Measurements from ENCODE around the gene UQCRH. TPM values are rescaled to one million over a fixed set of nuclear protein-coding genes. Genes with fewer than 3 reads are reported as not detected.

UQCRH gene
- total RNA-seq, 2 donors from 2014 or later, result 258 to 391 TPM

DNA sequence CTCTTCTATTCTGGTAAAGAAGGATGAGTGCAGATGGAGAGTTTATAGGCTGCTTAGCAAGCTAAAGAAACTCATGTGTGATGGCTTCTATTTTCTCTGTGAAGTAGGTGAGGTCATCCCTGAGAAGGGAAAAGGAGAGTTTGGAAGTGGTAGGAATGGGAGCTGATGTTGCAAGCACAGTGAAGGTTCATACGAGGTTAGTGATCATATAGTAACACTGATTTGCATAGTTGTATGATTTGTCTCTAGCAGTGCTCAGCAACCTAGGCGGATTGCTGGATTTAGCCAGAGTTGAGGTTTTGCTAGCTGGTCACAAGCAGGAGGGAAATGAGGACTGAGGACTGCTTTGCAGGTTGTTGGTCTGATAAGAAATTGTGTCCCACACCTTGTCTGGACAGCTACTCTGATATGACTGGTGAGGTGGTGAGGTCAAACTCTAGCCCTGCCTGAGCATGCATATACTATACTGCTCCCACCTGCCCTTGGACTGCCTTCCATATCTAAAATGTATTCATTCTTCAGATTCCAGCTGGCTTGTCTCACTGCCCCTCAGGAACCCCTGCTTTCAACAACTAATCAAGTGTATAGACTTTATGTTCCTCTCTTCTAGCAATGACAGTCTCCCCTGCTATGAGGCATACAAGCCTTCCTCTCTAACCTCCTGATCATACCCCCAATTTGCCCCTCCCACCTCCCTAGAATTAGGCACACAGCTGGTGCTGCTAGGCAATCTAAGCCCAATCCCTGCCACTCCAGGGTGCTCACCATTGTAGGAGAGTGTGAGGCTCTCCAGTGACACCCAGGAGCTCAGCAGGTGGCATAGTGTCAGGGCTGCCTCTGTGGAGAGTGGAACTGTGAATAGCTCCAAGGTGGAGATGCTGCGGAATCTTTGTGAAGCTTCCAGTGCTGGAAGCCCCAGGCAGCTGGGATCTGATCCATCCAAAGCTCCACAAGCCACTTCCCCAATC lies 18.6 kb upstream of the UQCRH start:
- no peak for DNase-seq (ENCODE audit: low spot score)
- peaks cover 7 to 12% of the 10 kb centered on the region in 2 donors for H3K36me3 ChIP-seq
- WGBS, result 80% methylated on average over 3 of the region's 3 CpGs
- no peak overlapping the region for H3K4me3 ChIP-seq
- TF ChIP-seq POLR2A (IDR thresholded peaks at IDR 0.05) (no peak), POLR2AphosphoS5 (IDR thresholded peaks at IDR 0.05) (no peak)
- TF ChIP-seq, protein P1, sequence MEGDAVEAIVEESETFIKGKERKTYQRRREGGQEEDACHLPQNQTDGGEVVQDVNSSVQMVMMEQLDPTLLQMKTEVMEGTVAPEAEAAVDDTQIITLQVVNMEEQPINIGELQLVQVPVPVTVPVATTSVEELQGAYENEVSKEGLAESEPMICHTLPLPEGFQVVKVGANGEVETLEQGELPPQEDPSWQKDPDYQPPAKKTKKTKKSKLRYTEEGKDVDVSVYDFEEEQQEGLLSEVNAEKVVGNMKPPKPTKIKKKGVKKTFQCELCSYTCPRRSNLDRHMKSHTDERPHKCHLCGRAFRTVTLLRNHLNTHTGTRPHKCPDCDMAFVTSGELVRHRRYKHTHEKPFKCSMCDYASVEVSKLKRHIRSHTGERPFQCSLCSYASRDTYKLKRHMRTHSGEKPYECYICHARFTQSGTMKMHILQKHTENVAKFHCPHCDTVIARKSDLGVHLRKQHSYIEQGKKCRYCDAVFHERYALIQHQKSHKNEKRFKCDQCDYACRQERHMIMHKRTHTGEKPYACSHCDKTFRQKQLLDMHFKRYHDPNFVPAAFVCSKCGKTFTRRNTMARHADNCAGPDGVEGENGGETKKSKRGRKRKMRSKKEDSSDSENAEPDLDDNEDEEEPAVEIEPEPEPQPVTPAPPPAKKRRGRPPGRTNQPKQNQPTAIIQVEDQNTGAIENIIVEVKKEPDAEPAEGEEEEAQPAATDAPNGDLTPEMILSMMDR (IDR thresholded peaks at IDR 0.05), result no peak
- intact Hi-C loops (cut with DNase I), result no loop called here
- H3K4me1 ChIP-seq (replicated peaks), result no peaks in the 10 kb centered on the region
- no peak overlapping the region for H3K27ac ChIP-seq
- no peaks in the 10 kb centered on the region for H3K9me3 ChIP-seq
- no peaks in the 10 kb centered on the region for H3K27me3 ChIP-seq (replicated peaks; ENCODE audit: insufficient read depth)

DNA sequence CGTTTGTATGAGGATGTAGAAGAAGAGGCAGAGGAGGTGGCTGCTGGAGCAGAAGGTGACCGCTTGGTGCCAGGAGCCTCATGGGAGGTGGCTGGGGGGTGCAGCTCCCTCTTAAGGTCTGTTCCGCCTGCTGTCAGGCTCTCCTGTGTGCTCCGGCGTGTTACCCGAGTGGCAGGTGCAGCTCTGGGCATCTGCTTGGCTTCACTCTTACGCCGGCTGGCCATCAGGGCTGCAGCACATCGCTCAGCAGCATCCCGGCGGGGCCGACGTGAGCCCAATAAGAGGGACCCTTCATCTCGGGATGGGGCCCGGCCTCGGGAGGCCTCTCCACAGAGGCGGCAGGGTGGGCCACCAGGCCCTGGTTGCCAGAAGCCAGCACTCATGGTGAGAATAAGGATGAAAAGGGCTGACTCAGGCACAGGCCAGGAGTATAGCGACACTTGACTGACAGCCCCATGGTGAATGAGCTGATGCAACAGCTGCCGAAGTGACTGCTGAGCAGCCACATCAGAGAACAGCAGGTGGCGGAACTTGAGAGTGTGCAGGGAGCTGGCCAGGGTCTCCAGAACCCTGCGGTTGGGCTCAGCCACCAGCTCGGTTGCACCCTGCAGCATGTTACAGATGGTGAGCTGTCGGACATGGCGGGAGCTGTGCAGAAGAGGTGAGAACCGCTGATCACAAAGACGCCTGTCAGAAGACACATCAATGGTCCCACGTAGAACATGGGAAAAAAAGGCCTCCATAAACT lies 17.6 kb upstream of the UQCRH start:
- no peak overlapping the region for H3K27ac ChIP-seq
- TF ChIP-seq, protein P1 (IDR thresholded peaks at IDR 0.05), result no peak
- no peak for TF ChIP-seq POLR2A (IDR thresholded peaks at IDR 0.05)
- no peak for TF ChIP-seq POLR2AphosphoS5 (IDR thresholded peaks at IDR 0.05)
- DNase-seq (ENCODE audit: low spot score), result no peak
- 88% methylated on average over 26 of the region's 27 CpGs for WGBS
- H3K4me3 ChIP-seq, result no peak overlapping the region
- intact Hi-C loops (cut with DNase I), result no loop called here
- no peaks in the 10 kb centered on the region for H3K9me3 ChIP-seq
- peaks cover 7 to 9% of the 10 kb centered on the region in 2 donors for H3K36me3 ChIP-seq
- H3K27me3 ChIP-seq (replicated peaks; ENCODE audit: insufficient read depth), result no peaks in the 10 kb centered on the region
- no peaks in the 10 kb centered on the region for H3K4me1 ChIP-seq (replicated peaks)

DNA sequence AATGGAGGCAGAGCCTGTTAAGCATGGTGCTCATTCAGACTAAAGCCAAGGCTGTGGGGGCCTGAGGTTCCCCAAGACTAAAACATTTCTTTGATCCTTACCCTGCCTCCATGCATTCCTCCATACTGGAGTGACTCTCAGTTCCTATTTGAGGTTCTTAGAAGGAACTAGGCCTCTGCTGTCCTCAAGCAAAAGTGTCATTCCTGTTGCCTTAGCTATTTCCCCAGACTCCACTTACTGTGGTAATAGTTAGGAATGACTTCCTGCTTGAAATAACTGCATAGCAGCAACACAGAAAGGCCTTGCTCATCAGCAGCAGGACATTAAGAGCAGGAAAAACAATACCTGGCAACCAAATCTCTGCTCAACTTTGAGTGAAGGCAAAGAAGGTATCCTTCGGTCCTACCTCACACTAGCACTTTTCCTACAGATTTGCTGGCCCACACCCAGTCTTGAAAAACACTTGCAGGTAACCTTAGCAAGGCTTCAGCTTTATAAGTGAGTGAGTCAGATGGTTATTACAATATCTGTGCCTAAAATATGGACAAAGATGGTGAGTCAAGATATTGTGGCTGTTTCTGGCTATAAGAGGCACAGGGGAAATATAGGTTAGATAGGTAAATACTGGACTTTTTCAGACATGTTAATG lies 14.9 kb upstream of the UQCRH start:
- H3K4me3 ChIP-seq, result no peak overlapping the region
- DNase-seq (ENCODE audit: low spot score), result no peak
- H3K27ac ChIP-seq, result no peak overlapping the region
- no peaks in the 10 kb centered on the region for H3K27me3 ChIP-seq (replicated peaks; ENCODE audit: insufficient read depth)
- TF ChIP-seq POLR2A (IDR thresholded peaks at IDR 0.05) (no peak), POLR2AphosphoS5 (IDR thresholded peaks at IDR 0.05) (no peak)
- TF ChIP-seq, protein P1 (IDR thresholded peaks at IDR 0.05), result no peak
- H3K4me1 ChIP-seq (replicated peaks), result no peaks in the 10 kb centered on the region
- H3K36me3 ChIP-seq, result peaks cover 7 to 9% of the 10 kb centered on the region in 2 donors
- intact Hi-C loops (cut with DNase I), result no loop called here
- H3K9me3 ChIP-seq, result no peaks in the 10 kb centered on the region
- 83% methylated on average over 1 of the region's 1 CpG for WGBS

DNA sequence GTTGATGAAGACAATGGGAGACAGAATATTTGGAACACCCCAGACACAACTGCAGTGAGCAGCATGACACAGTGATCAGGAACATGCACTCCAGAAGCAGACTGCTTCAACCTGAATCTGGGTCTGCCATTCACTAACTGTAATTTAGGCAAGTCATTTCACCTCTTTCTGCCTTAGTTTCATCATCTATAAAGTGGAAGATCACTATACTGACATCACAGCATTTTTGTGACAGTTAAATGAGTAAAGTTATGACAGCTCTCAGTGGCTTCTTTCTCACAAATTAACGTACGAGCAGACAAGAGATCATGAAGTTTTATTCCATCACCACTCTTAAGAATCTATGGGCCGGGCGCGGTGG lies 14.4 kb upstream of the UQCRH start:
- no peak for TF ChIP-seq POLR2A (IDR thresholded peaks at IDR 0.05)
- no peaks in the 10 kb centered on the region for H3K4me1 ChIP-seq (replicated peaks)
- intact Hi-C loops (cut with DNase I), result no loop called here
- no peaks in the 10 kb centered on the region for H3K27me3 ChIP-seq (replicated peaks; ENCODE audit: insufficient read depth)
- H3K9me3 ChIP-seq, result no peaks in the 10 kb centered on the region
- 96% methylated on average over 5 of the region's 5 CpGs for WGBS
- H3K36me3 ChIP-seq, result peaks cover 7 to 9% of the 10 kb centered on the region in 2 donors
- DNase-seq (ENCODE audit: low spot score), result no peak
- H3K4me3 ChIP-seq, result no peak overlapping the region
- no peak overlapping the region for H3K27ac ChIP-seq

DNA sequence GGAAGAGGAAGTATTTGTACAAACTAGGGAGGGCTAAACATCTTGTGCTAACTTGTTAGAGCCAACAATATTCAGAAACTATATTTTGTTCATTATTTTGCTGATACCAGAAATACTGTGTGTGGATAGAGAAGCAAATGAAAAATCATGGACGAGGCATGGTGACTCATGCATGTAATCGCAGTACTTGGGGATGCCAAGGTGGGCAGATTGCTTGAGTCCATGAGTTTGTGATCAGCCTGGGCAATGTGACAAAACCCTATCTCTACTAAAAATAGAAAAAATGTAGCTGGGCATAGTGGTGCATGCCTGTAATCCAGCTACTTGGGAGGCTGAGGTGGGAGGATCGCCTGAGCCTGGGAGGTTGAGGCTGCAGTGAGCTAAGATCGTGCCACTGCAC lies 13.5 kb upstream of the UQCRH start:
- no peak overlapping the region for H3K4me3 ChIP-seq
- no peaks in the 10 kb centered on the region for H3K9me3 ChIP-seq
- WGBS, result 95% methylated on average over 4 of the region's 4 CpGs
- TF ChIP-seq, protein P1 (IDR thresholded peaks at IDR 0.05), result no peak
- TF ChIP-seq POLR2AphosphoS5 (IDR thresholded peaks at IDR 0.05) (no peak), POLR2A (IDR thresholded peaks at IDR 0.05) (no peak)
- no peak overlapping the region for H3K27ac ChIP-seq
- no peak for DNase-seq (ENCODE audit: low spot score)
- intact Hi-C loops (cut with DNase I), result no loop called here
- no peaks in the 10 kb centered on the region for H3K4me1 ChIP-seq (replicated peaks)
- peaks cover 6 to 9% of the 10 kb centered on the region in 2 donors for H3K36me3 ChIP-seq
- no peaks in the 10 kb centered on the region for H3K27me3 ChIP-seq (replicated peaks; ENCODE audit: insufficient read depth)

Data from prostate gland (tissue), 2 donors.